22Rv1 (cell line): ENCODE data around the gene LHCGR.

Source experiments
- H3K27ac ChIP-seq: fragments of 450-650 bp; 2 replicates; pipeline ENCODE4 v1.5.1; 2017
- CTCF ChIP-seq: fragments of 450-650 bp; IDR thresholded peaks from 2 replicates; pipeline ENCODE4 v1.5.1; 2017; ENCODE audit warnings: mild to moderate bottlenecking
- ZFX ChIP-seq: fragments of 450-650 bp; IDR thresholded peaks from 2 replicates; pipeline ENCODE4 v1.6.1; 2017; ENCODE audit warnings: antibody characterized with exemption, borderline replicate concordance

The LHCGR gene

DNA sequence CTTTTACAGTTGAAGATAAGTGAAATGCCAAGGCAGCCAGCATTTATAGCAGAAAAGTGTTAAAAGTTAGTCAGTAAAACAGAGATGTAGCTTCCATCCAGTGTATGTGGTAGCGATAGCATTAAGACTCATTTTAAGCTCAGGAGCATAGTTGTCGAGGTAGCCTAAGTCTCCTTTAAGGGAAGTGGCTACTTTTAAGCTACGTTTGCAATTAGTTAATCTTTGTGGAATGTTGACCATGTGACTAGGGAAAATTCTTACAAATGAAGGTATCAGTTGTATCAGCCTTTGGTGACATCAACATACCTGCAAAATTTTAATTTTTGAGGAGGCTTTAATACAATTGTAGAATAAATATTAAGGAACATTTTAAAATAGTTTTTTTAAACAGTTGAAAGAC, 61.9 kb downstream of the LHCGR start:
- TF ChIP-seq CTCF (no peak), ZFX (no peak)
- no peak overlapping the region for H3K27ac ChIP-seq

DNA sequence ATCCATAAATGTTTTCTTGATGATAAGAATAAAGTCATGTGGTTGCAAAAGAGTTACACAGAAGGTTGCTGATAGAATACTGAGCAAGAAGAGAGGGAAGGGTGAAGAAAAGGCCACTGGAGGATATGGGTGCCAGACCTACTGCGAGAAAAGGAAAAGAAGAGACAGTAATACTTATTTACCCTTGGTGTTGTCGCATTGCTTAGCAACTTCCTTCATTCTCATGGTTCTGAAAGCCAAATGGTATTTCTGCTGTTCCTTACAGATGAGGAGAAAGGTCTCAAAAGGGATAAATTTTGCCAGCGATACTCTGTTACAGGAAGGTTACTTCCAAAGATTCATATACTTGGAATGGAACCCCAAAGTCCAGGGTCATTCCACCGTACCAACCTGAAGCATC, 62.5 kb downstream of the LHCGR start:
- H3K27ac ChIP-seq: no peak overlapping the region
- no peak for TF ChIP-seq ZFX
- TF ChIP-seq CTCF: no peak

GRCh38 chr2:48691935-48692691, 63.4 kb downstream of the LHCGR start:
- TF ChIP-seq CTCF (no peak), ZFX (no peak)
- H3K27ac ChIP-seq: no peak overlapping the region

GRCh38 chr2:48685126-48685525, 70.4 kb downstream of the LHCGR start:
- TF ChIP-seq CTCF (no peak), ZFX (no peak)
- H3K27ac ChIP-seq: no peak overlapping the region

- no peak overlapping the region for H3K27ac ChIP-seq
- TF ChIP-seq CTCF (no peak), ZFX (no peak)
These were observed 78.1 kb downstream of the LHCGR start for GRCh38 chr2:48677450-48677849.

DNA sequence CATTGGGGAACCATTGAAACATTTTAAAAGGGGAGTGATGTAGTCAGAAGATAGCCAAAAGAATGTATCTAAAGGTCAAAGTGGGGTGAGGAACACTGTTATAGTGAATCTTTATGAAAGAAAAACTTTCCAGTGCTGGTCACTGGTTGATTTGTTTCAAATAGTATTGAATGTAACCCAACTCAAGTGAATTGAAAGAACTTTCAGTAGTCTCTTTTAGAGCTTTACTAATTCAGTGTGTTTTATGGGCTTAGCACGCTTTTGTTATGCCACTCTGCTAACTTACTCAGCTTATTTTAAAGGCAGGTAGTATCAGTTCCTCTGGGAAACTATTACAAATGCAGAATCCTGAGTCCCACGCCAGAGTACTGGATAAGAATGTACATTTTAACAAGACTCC, 80.6 kb downstream of the LHCGR start:
- no peak for TF ChIP-seq CTCF
- TF ChIP-seq ZFX: no peak
- no peak overlapping the region for H3K27ac ChIP-seq

DNA sequence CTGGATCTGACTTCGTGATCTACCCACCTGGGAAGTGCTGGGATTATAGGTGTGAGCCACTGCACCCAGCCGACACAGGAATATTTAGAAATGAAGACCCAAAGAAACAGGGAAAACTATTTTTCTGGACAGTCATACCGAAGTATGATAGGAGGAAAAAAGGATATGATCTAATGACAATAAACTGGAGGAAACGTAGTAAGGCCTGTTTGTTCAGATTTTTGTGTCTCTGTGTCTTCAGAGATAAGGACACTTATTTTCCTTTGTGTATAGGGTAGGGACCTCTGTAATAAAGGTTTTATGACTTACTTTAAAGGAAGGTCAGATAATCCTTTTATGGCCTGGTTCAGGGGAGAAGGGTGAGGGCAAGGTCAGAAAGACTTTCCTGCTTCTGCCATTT, 81.9 kb downstream of the LHCGR start:
- no peak for TF ChIP-seq ZFX
- no peak for TF ChIP-seq CTCF
- H3K27ac ChIP-seq: no peak overlapping the region
